NCI-H345 treated with DMSO at 0.1 percent for 48 hours (cell line): ENCODE results near the gene IL1RAPL1.

Experiments used
- DNase-seq: peaks from one replicate; lab custom pipeline; 2025; ENCODE audit not compliant: unreplicated experiment; lab: John Stamatoyannopoulos, UW

Gene IL1RAPL1

GRCh38 chrX:28960063-28960462 is 372.8 kb downstream of the IL1RAPL1 start:
- no peak for DNase-seq

GRCh38 chrX:28966331-28966730 is 379.1 kb downstream of the IL1RAPL1 start:
- no peak for DNase-seq

GRCh38 chrX:28969126-28969525 is 381.9 kb downstream of the IL1RAPL1 start:
- no peak for DNase-seq

GRCh38 chrX:28979877-28980276 is 392.6 kb downstream of the IL1RAPL1 start:
- DNase-seq = no peak

- no peak for DNase-seq
Measured at GRCh38 chrX:28981952-28982351, 394.7 kb downstream of the IL1RAPL1 start.

GRCh38 chrX:28988246-28988645 is 401.0 kb downstream of the IL1RAPL1 start:
- peak; percentile 15 for DNase-seq

- DNase-seq = no peak
Measured at GRCh38 chrX:28997706-28998463, 410.6 kb downstream of the IL1RAPL1 start.

- DNase-seq = no peak
Measured at GRCh38 chrX:28998609-28999135, 411.4 kb downstream of the IL1RAPL1 start.

- no peak for DNase-seq
Measured at GRCh38 chrX:29012867-29013266, 425.6 kb downstream of the IL1RAPL1 start.

- DNase-seq = no peak
Measured at GRCh38 chrX:29023207-29023606, 436.0 kb downstream of the IL1RAPL1 start.

- no peak for DNase-seq
Measured at GRCh38 chrX:29024871-29025270, 437.6 kb downstream of the IL1RAPL1 start.

GRCh38 chrX:29039501-29039900 is 452.3 kb downstream of the IL1RAPL1 start:
- no peak for DNase-seq

- no peak for DNase-seq
Measured at GRCh38 chrX:29040160-29040559, 452.9 kb downstream of the IL1RAPL1 start.

- no peak for DNase-seq
Measured at GRCh38 chrX:29042341-29042740, 455.1 kb downstream of the IL1RAPL1 start.

GRCh38 chrX:29043746-29044145 is 456.5 kb downstream of the IL1RAPL1 start:
- DNase-seq = no peak

- DNase-seq = no peak
Measured at GRCh38 chrX:29044423-29045184, 457.4 kb downstream of the IL1RAPL1 start.

GRCh38 chrX:29065477-29065876 is 478.2 kb downstream of the IL1RAPL1 start:
- no peak for DNase-seq

- no peak for DNase-seq
Measured at GRCh38 chrX:29066516-29066915, 479.3 kb downstream of the IL1RAPL1 start.

- DNase-seq = no peak
Measured at GRCh38 chrX:29067351-29067750, 480.1 kb downstream of the IL1RAPL1 start.

- DNase-seq = no peak
Measured at GRCh38 chrX:29071525-29072320, 484.5 kb downstream of the IL1RAPL1 start.

- no peak for DNase-seq
Measured at GRCh38 chrX:29082558-29082957, 495.3 kb downstream of the IL1RAPL1 start.
